HG03066 (cell line): ENCODE results near the gene HOMEZ.
A peak's percentile ranks its signal among the peaks of the same experiment; 100 is the strongest.
"Not testable (repeated sequence)": the region's sequence is repeated elsewhere in the genome, so short reads cannot be mapped to it uniquely, and the experiment has no call there.

Experiments used
- ATAC-seq: cut with Tn5 transposase; IDR thresholded peaks from one replicate; pipeline ENCODE4 v1.9.1; 2021; ENCODE audit warnings: low read depth; ENCODE audit not compliant: unreplicated experiment

Gene HOMEZ

GRCh38 chr14:23286020-23286901 is at the start of gene HOMEZ:
Gene HOMEZ (minus strand): TSS chr14:23286132. CDS start chr14:23285952, 180 bp downstream.
- peak; percentile 98 for ATAC-seq

- ATAC-seq = no peak
Measured at GRCh38 chr14:23335623-23336022, 49.7 kb upstream of the HOMEZ start.

- no peak for ATAC-seq
Measured at GRCh38 chr14:23327947-23328744, 42.2 kb upstream of the HOMEZ start.

- no peak for ATAC-seq
Measured at GRCh38 chr14:23326491-23327332, 40.8 kb upstream of the HOMEZ start.

- not testable (repeated sequence) for ATAC-seq
Measured at GRCh38 chr14:23325746-23326145, 39.8 kb upstream of the HOMEZ start.

- ATAC-seq = no peak
Measured at GRCh38 chr14:23324993-23325392, 39.1 kb upstream of the HOMEZ start.

GRCh38 chr14:23324455-23324846 is 38.5 kb upstream of the HOMEZ start:
- ATAC-seq = no peak

GRCh38 chr14:23323838-23324454 is 38.0 kb upstream of the HOMEZ start:
- ATAC-seq = no peak

- ATAC-seq = no peak
Measured at GRCh38 chr14:23322568-23323517, 36.9 kb upstream of the HOMEZ start.

GRCh38 chr14:23321572-23322547 is 35.9 kb upstream of the HOMEZ start:
- peak; percentile 11 for ATAC-seq

GRCh38 chr14:23320584-23321571 is 34.9 kb upstream of the HOMEZ start, which contains the start of gene PABPN1:
Gene PABPN1 (plus strand): TSS chr14:23321457. CDS start chr14:23321470, 13 bp downstream.
- peak; percentile 84 for ATAC-seq

GRCh38 chr14:23319746-23320583 is 34.0 kb upstream of the HOMEZ start:
- ATAC-seq = no peak

- ATAC-seq = no peak
Measured at GRCh38 chr14:23316300-23316699, 30.4 kb upstream of the HOMEZ start.

GRCh38 chr14:23310546-23310945 is 24.6 kb upstream of the HOMEZ start:
- ATAC-seq = no peak

- no peak for ATAC-seq
Measured at GRCh38 chr14:23308721-23309445, 23.0 kb upstream of the HOMEZ start.
